ENCODE data around the gene PRIMPOL. TPM values are rescaled to one million over a fixed set of nuclear protein-coding genes. Genes with fewer than 3 reads are reported as not detected.
A peak's percentile ranks its signal among the peaks of the same experiment; 100 is the strongest.
"Not testable (repeated sequence)": the region's sequence is repeated elsewhere in the genome, so short reads cannot be mapped to it uniquely, and the experiment has no call there.

The PRIMPOL gene
- total RNA-seq, 2 experiments from 2014 or later, result 21.0 to 25.3 TPM

DNA sequence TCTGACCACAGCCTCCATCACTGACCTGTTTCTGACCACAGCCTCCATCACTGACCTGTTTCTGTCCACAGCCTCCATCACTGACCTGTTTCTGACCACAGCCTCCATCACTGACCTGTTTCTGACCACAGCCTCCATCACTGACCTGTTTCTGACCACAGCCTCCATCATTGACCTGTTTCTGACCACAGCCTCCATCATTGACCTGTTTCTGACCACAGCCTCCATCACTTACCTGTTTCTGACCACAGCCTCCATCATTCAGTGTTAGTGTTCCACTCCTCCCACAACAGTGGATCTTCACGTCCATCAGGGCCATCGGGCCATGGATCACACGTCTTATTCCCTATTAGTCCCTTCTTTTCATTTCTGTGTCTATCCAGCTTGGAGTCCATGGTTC lies 25.0 kb upstream of the PRIMPOL start:
- Mint-ChIP-seq H3K4me1 (peaks cover 39% of the 10 kb centered on the region), H3K36me3 (peaks cover 53% of the 10 kb centered on the region), H3K27ac (peak overlapping the region; percentile 3)
- ATAC-seq; H3K9me3 Mint-ChIP-seq (ENCODE audit: low read depth); DNase-seq; CTCF ChIA-PET; H3K4me3 Mint-ChIP-seq; H3K27me3 Mint-ChIP-seq: not testable (repeated sequence)

GRCh38 chr4:184624972-184625554 lies 24.5 kb upstream of the PRIMPOL start:
- no peaks in the 10 kb centered on the region for H3K9me3 Mint-ChIP-seq (ENCODE audit: low read depth)
- peaks cover 58% of the 10 kb centered on the region for H3K36me3 Mint-ChIP-seq
- DNase-seq (no peak), ATAC-seq (peak; percentile 27)
- H3K4me1 Mint-ChIP-seq, result peaks cover 40% of the 10 kb centered on the region
- no peak overlapping the region for H3K4me3 Mint-ChIP-seq
- CTCF ChIA-PET, result interaction anchor here (0.6 to 0.9 kb wide), 2 partner anchors 14 to 19 kb away, joined by 3 read pairs; no protein-coding TSS in a partner anchor
- H3K27me3 Mint-ChIP-seq, result no peaks in the 10 kb centered on the region
- H3K27ac Mint-ChIP-seq, result peak overlapping the region; percentile 42

- H3K4me3 Mint-ChIP-seq; H3K27me3 Mint-ChIP-seq; ATAC-seq; H3K9me3 Mint-ChIP-seq (ENCODE audit: low read depth); DNase-seq; H3K27ac Mint-ChIP-seq: not testable (repeated sequence)
- H3K4me1 Mint-ChIP-seq, result peaks cover 42% of the 10 kb centered on the region
- CTCF ChIA-PET, result interaction anchor here (0.6 to 0.9 kb wide), 2 partner anchors 15 to 18 kb away, joined by 3 read pairs; no protein-coding TSS in a partner anchor
- peaks cover 67% of the 10 kb centered on the region for H3K36me3 Mint-ChIP-seq
Observed at GRCh38 chr4:184625783-184626596, 23.5 kb upstream of the PRIMPOL start.

GRCh38 chr4:184628103-184628502 lies 21.4 kb upstream of the PRIMPOL start:
- CTCF ChIA-PET, result no interaction called here

GRCh38 chr4:184632842-184633241 lies 16.7 kb upstream of the PRIMPOL start:
- H3K27ac Mint-ChIP-seq, result peak overlapping the region; percentile 18
- ATAC-seq (no peak), DNase-seq (no peak)
- peaks cover 81% of the 10 kb centered on the region for H3K36me3 Mint-ChIP-seq
- CTCF ChIA-PET, result interaction anchor here (1.4 kb wide), 1 partner anchor 371 kb away, joined by 3 read pairs; no protein-coding TSS in a partner anchor
- no peaks in the 10 kb centered on the region for H3K9me3 Mint-ChIP-seq (ENCODE audit: low read depth)
- H3K4me1 Mint-ChIP-seq, result peaks cover 34% of the 10 kb centered on the region
- no peaks in the 10 kb centered on the region for H3K27me3 Mint-ChIP-seq
- no peak overlapping the region for H3K4me3 Mint-ChIP-seq

More at GRCh38 chr4:184628103-184628502, 21.4 kb upstream of the PRIMPOL start:
- ATAC-seq (no peak), DNase-seq (no peak)
- Mint-ChIP-seq H3K27me3 (no peaks in the 10 kb centered on the region), H3K9me3 (ENCODE audit: low read depth) (no peaks in the 10 kb centered on the region), H3K4me3 (no peak overlapping the region), H3K27ac (peak overlapping the region; percentile 24), H3K36me3 (peaks cover 80% of the 10 kb centered on the region), H3K4me1 (peaks cover 49% of the 10 kb centered on the region)

GRCh38 chr4:184635381-184635780 lies 14.2 kb upstream of the PRIMPOL start:
- Mint-ChIP-seq H3K27ac (no peak overlapping the region), H3K27me3 (no peaks in the 10 kb centered on the region), H3K4me1 (peaks cover 47% of the 10 kb centered on the region), H3K36me3 (peaks cover 73% of the 10 kb centered on the region), H3K4me3 (no peak overlapping the region), H3K9me3 (ENCODE audit: low read depth) (no peaks in the 10 kb centered on the region)
- ATAC-seq (no peak), DNase-seq (no peak)
- CTCF ChIA-PET, result interaction anchor here (0.7 kb wide), 1 partner anchor 12 kb away, joined by 3 read pairs; no protein-coding TSS in a partner anchor

GRCh38 chr4:184636144-184636543 lies 13.4 kb upstream of the PRIMPOL start:
- no peaks in the 10 kb centered on the region for H3K9me3 Mint-ChIP-seq (ENCODE audit: low read depth)
- peaks cover 53% of the 10 kb centered on the region for H3K4me1 Mint-ChIP-seq
- H3K27me3 Mint-ChIP-seq, result no peaks in the 10 kb centered on the region
- no peak overlapping the region for H3K27ac Mint-ChIP-seq
- H3K36me3 Mint-ChIP-seq, result peaks cover 72% of the 10 kb centered on the region
- DNase-seq (no peak), ATAC-seq (no peak)
- no peak overlapping the region for H3K4me3 Mint-ChIP-seq
- CTCF ChIA-PET, result no interaction called here

- H3K9me3 Mint-ChIP-seq (ENCODE audit: low read depth), result no peaks in the 10 kb centered on the region
- H3K4me1 Mint-ChIP-seq, result peaks cover 57% of the 10 kb centered on the region
- no peak overlapping the region for H3K4me3 Mint-ChIP-seq
- DNase-seq (no peak), ATAC-seq (no peak)
- H3K27ac Mint-ChIP-seq, result no peak overlapping the region
- CTCF ChIA-PET, result no interaction called here
- H3K36me3 Mint-ChIP-seq, result peaks cover 74% of the 10 kb centered on the region
- no peaks in the 10 kb centered on the region for H3K27me3 Mint-ChIP-seq
Observed at GRCh38 chr4:184636897-184637296, 12.6 kb upstream of the PRIMPOL start.

- H3K27ac Mint-ChIP-seq, result peak overlapping the region; percentile 41
- H3K27me3 Mint-ChIP-seq, result no peaks in the 10 kb centered on the region
- H3K36me3 Mint-ChIP-seq, result peaks cover 69% of the 10 kb centered on the region
- H3K9me3 Mint-ChIP-seq (ENCODE audit: low read depth), result no peaks in the 10 kb centered on the region
- ATAC-seq (no peak), DNase-seq (no peak)
- no peak overlapping the region for H3K4me3 Mint-ChIP-seq
- CTCF ChIA-PET, result no interaction called here
- peaks cover 82% of the 10 kb centered on the region for H3K4me1 Mint-ChIP-seq
Observed at GRCh38 chr4:184641022-184641421, 8.5 kb upstream of the PRIMPOL start.

GRCh38 chr4:184641451-184641850 lies 8.1 kb upstream of the PRIMPOL start:
- peak overlapping the region; percentile 41 for H3K27ac Mint-ChIP-seq
- no peaks in the 10 kb centered on the region for H3K9me3 Mint-ChIP-seq (ENCODE audit: low read depth)
- H3K36me3 Mint-ChIP-seq, result peaks cover 69% of the 10 kb centered on the region
- no peak overlapping the region for H3K4me3 Mint-ChIP-seq
- DNase-seq (no peak), ATAC-seq (no peak)
- CTCF ChIA-PET, result no interaction called here
- H3K27me3 Mint-ChIP-seq, result no peaks in the 10 kb centered on the region
- H3K4me1 Mint-ChIP-seq, result peaks cover 84% of the 10 kb centered on the region

DNA sequence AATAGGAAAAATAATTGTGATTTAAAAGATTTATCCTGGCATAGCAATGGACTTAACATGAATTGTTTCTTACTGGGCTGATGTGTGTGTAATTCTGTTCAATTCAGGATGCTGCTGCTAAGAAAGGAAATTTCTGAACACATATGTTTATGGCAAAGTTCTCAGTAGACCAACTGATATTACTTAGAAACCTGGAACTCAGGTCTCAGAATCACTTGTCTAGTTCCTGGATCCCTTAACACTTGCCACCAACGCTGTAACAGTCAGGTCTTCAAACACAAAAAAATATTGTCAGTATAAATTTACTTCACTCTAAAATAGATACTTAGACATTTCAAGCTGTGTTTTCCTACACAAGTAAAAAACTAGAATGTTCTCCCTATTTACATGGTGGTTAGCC lies 5.8 kb upstream of the PRIMPOL start:
- CTCF ChIA-PET, result interaction anchor here (1.0 to 2.2 kb wide), 2 partner anchors 18 to 380 kb away, joined by 3 to 6 read pairs; no protein-coding TSS in a partner anchor
- DNase-seq, result no peak
- Mint-ChIP-seq H3K27ac (peak overlapping the region; percentile 81), H3K9me3 (ENCODE audit: low read depth) (no peaks in the 10 kb centered on the region), H3K4me1 (peaks cover 81% of the 10 kb centered on the region), H3K4me3 (peak overlapping the region; percentile 43), H3K27me3 (no peaks in the 10 kb centered on the region), H3K36me3 (peaks cover 69% of the 10 kb centered on the region)
- no peak for ATAC-seq

DNA sequence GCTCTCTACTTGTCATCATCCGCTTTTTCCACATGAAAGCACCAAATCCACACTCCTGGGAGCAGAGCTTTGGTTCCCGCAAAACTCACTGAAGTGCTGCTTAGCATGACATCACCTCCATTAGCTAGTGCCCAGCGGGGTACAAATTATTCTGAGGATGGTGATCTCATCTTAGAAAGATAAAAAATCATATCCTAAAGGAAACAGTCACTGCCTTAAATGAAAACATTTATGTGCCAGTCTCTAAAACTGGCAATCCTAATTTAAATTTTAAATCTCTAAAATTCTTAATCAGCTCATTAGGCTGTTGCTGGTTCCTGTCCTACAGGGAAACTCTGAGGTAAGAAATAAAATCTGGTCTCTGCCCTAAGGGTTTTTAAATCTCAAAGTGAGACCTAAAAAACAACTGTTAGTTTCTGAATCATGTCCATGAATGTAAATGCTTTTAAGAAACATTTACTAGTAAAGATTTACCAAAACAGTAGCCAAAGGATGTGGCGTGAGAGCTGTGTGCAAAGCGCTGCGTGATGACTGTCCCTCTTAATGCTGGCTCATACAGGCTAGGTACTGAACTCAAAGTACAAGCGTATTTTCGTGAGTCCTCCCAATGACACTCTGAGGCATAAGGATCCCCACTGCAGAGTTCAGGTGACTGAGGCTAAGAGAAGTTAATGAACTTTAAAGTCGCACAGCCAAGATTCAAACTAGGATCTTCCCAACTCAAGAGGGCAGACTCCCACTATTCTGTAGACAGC lies 4.8 kb upstream of the PRIMPOL start:
- no peak for ATAC-seq
- H3K36me3 Mint-ChIP-seq, result peaks cover 63% of the 10 kb centered on the region
- peak overlapping the region; percentile 40 for H3K4me3 Mint-ChIP-seq
- H3K4me1 Mint-ChIP-seq, result peaks cover 71% of the 10 kb centered on the region
- H3K9me3 Mint-ChIP-seq (ENCODE audit: low read depth), result no peaks in the 10 kb centered on the region
- no peaks in the 10 kb centered on the region for H3K27me3 Mint-ChIP-seq
- DNase-seq, result peak; percentile 79
- peak overlapping the region; percentile 70 for H3K27ac Mint-ChIP-seq
- CTCF ChIA-PET, result interaction anchor here (1.0 to 2.2 kb wide), 4 partner anchors 16 to 381 kb away, joined by 3 to 6 read pairs (median 3); no protein-coding TSS in a partner anchor

Measured in activated CD8-positive, alpha-beta memory T cell treated with anti-CD3 and anti-CD28 coated beads, Interleukin-2, amount 10 ng/mL, durations not matched to agents 7 days and 5 days (primary cell).